ENCODE data around the gene TESMIN.

The TESMIN gene

DNA sequence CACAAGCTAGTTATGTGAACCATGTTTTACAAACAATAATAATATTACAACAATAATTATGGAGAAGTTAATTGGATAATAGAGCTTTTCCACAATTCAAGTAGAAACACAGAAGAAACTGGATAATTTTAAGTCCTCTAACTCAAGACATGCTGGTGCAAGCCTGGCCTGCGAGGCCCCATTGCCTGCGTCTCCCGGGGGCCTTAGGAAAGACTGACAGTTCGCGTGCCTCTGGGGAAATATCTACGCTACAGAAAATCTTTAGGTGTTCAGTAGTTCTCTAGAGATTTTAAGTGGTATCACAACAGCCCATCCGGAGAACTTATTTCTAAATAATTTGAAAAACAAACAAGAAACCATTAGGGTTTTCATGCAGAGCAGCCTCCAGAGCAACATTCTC lies 43.8 kb downstream of the TESMIN start:
- DNase-seq = no peak

DNA sequence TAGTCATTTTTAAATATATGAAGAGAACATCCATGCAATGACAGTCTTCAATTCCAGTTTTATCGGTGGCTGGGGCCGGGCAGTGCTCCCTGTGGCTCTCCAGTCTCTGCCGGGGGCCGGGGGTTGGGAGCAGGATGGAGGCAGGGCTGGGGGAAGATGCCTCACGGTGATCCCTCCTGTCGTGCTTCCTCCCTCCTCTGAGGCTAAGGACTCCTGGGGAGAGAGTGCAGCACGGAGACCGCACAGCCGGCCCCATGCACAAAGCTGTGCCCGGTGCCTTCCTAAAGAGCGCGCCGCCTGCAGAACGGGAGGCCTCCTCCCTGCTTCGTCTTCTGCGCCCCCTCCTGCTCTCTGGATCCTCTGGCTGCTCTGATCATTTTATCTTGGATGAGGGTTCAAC lies 46.4 kb downstream of the TESMIN start:
- no peak for DNase-seq

DNA sequence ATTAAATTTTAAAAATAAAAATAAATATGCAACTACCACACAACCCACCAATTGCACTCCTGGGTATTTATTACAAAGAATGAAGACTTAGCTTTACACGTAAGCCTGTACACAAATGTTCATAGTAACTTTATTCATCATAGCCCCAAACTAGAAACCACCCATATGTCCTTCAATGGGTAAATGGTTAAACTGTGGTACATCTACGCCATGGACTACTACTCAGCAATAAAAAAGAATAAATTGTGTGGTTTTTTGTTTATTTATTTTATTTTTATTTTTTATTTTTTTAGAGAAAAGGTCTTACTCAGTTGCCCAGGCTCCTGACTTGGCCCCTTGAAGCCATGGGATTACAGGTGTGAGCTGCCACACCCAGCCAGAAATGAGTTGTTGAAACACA lies 52.3 kb downstream of the TESMIN start:
- DNase-seq = no peak

GRCh38 chr11:68695531-68695930 lies 55.8 kb downstream of the TESMIN start:
- DNase-seq = no peak

DNA sequence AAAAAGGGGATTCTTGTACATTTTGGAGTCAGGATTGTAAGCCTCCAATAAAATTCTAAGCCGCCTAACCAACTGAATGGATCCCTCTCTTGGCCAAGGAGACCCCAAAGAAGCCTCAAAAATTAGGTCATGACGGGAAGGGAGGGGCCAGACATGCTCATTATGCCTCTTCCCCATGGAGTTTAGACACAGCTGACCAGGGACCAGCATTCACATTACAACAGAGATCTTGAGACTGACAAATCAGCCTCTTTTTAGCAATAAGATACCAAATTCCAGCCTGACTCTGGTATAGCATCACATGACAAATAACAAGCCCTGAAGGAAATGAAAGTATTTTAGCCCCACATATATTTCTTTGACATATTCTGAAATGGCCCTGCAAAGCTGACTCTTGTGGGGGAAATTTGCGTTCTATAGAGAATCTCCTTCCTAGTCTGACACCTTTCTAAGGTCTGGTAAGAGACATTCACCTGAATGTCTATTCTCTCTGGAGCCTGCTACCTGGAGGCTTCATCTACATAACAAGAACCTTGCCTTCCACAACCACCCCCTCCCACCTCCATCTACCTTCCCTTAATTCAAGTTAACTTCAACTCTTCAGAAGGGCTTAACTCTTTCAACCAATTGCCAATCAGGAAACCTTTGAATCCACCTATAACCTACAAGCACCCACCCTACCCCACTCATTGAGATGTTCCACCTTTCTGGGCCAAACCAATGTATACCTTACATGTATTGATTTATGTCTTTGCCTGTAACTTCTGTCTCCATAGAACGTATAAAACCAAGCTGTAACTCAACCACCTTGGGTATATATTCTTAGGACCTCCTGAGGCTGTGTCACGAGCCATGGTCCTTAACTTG lies 56.7 kb downstream of the TESMIN start:
- DNase-seq = no peak

GRCh38 chr11:68693484-68693882 lies 57.8 kb downstream of the TESMIN start:
- DNase-seq = no peak

GRCh38 chr11:68692871-68693483 lies 58.3 kb downstream of the TESMIN start:
- DNase-seq = no peak

- DNase-seq = no peak
Observed at GRCh38 chr11:68692115-68692514, 59.2 kb downstream of the TESMIN start.

- no peak for DNase-seq
Observed at GRCh38 chr11:68691402-68691784, 59.9 kb downstream of the TESMIN start.

GRCh38 chr11:68690671-68691401 lies 60.5 kb downstream of the TESMIN start:
- no peak for DNase-seq

GRCh38 chr11:68689737-68690625 lies 61.3 kb downstream of the TESMIN start:
- DNase-seq = no peak

DNA sequence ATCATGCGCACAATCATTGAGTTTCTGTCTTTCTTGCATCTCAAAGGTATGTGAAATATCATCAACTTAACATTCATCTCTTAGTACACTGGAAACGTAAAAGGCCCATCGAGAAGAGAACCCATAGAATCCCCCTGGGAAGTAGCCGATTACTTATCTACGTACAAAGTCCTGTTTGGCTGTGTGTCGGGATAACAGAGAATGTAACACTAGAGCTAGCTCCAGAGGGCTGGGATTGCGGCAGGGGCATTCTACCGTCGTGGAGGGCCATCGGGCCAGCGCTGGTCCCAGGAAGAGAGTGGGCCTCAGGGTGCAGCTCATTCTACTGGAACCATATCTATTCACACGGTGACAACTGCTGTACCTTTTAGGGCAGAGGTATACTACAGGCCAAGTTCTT lies 62.4 kb downstream of the TESMIN start:
- DNase-seq = no peak

- no peak for DNase-seq
Observed at GRCh38 chr11:68687986-68688385, 63.3 kb downstream of the TESMIN start.

GRCh38 chr11:68687311-68687710 lies 64.0 kb downstream of the TESMIN start:
- DNase-seq = no peak

DNA sequence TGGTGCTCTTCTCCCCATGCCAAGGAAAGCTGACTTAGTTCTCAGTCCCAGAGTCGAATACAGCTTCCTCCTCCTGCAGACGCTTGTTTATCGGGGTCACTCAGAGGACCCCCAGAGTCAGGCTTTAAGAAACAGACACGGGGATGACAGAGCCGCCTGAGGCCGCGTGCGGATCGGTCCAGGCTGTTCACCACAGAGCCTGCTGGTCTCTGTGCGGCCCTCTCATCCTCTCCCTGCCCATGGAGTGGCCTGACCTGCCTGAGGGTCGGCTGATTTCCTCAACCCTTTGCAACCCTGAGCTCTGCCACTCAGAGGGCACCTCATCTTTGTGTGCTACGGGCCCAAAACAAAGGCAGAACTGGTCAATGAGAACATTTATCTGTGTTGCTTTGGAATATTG lies 64.8 kb downstream of the TESMIN start:
- no peak for DNase-seq

DNA sequence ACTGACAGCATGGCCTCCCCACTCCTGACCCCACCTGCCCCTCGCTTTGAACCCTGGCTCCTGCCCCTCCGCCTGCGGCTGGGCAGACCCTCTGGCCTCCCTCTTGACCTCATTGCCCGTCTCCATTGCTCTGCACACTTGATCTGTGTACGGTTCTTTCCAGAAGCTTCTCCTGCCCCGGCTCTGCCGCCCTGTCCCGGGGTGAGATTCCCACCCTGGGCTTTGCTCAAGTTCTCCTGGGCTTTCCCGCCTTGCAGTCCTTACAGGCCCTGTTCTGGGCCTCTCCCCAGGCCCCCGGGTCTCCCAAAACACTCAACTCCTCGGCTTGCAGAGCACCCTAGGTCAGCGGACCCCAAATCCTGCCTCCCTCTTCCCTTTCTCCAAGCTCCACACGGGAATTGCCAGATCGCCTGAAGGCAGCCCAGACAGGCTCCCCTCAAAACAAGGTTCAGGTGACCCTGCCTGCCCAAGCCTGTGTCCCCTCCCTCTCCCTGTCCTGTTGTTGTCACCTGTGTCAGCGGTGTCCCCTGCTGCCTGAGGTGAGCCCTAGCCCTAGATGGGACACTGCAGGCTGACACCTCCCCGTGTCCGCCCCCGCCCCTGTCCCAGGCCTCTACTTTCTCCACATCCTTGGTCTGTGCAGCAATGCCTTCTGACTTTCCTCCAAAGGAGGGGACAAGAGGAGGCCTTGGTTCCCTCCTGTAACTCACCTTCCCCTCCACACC lies 65.5 kb downstream of the TESMIN start:
- no peak for DNase-seq

GRCh38 chr11:68684385-68685356 lies 66.6 kb downstream of the TESMIN start, which contains the start of gene GAL:
TSS of gene GAL (plus strand) at chr11:68684544. CDS start at chr11:68684924, 380 bp downstream.
- DNase-seq = no peak

GRCh38 chr11:68683536-68684384 lies 67.6 kb downstream of the TESMIN start:
- no peak for DNase-seq

DNA sequence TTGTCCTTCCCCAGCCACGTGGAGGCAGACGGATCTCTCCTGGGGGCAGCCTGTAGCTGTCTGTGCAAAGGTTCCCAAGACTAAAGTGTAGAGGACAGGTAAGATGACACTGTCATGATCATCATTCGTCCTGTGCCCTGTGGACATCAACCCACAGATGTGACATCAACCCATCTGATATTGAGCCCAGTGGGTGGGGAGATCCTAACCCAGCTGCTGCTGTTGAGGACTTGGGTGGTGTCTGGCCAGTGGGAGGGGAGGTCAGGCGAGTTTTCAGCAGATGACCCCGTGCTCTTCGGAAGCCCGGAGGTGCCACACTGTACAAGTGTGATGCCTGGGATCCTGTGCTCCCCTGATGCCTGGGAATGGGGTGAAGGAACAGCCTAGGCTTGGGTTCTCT lies 68.2 kb downstream of the TESMIN start:
- DNase-seq = no peak

- no peak for DNase-seq
Observed at GRCh38 chr11:68682531-68682961, 68.8 kb downstream of the TESMIN start.
